HG03457 (cell line): ENCODE results near the gene SLC18A3.

Experiments
- ATAC-seq: cut with Tn5 transposase; IDR thresholded peaks from one replicate; pipeline ENCODE4 v1.9.1; 2021; ENCODE audit warnings: moderate number of reproducible peaks; ENCODE audit not compliant: unreplicated experiment

Gene SLC18A3

DNA sequence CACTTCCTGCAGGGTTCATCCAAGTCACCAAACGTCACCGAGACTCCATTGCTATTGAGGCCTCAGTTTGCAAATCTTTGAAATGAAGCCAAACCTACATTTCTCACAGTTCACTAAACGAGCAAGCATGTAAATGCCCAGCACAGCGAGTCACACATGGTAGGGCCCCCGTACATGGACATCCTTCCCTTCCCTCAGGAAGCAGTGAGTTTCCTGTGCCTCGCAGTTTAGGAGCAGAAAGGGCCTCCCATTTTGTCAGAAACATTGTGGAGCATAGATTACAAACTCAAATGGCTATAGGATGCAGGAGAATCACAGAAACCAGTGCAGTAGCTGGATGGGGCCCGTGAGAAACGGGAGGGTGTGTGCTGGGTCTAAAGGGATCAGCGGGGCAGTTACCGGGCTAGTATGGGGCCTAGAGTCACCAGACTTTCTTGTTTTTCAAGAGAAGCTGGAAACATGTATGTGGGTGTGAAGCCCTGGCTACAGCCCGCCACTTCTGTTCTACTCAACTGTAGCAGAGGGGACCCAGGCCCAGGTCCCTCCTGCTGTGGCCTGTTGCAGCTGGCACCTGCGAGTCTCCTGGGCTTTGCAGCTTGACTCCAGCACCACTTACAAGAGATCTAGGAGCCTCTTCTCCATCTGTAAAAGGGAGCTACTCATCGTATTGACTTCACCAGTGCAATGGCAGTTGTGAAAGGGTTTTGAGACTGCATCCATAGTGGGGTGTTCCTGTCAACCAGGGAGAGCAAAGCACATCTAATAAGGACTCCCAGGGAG lies 14.2 kb upstream of the SLC18A3 start:
- no peak for ATAC-seq

DNA sequence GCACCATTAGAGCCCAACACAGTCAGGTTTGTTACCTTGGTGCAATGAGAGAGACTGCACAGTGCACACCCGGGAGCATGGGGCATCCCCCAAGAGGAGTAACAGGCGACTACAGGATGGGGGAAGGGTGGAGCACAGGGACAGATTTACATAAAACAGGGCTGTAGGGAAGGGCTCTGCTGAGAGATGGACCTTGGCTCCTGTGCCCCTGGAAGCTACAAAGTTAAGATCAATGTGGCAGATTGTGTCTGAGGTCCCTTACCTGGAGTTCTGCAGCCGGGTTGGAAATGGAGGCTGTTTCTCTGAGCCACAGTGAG lies 13.7 kb upstream of the SLC18A3 start:
- ATAC-seq, result no peak

DNA sequence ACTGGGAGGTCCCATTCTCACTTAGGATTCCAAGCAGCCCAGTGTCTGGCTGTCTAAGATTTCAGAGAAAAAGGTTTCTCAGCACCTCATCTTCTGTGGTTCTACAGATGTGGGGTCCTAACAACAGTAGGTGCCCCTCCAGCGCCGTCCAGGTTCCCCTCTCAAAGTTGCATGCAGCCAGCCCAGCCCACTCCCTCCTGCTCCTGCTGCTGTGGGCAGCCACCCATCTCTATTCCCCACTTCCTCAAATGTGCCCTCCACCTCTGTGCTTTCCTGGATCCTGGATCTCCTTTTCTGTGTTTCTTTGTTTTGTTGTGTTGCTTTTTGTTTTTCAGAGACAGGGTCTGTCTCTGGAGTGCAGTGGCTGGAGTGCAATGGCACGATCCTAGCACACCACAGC lies 13.3 kb upstream of the SLC18A3 start:
- no peak for ATAC-seq

DNA sequence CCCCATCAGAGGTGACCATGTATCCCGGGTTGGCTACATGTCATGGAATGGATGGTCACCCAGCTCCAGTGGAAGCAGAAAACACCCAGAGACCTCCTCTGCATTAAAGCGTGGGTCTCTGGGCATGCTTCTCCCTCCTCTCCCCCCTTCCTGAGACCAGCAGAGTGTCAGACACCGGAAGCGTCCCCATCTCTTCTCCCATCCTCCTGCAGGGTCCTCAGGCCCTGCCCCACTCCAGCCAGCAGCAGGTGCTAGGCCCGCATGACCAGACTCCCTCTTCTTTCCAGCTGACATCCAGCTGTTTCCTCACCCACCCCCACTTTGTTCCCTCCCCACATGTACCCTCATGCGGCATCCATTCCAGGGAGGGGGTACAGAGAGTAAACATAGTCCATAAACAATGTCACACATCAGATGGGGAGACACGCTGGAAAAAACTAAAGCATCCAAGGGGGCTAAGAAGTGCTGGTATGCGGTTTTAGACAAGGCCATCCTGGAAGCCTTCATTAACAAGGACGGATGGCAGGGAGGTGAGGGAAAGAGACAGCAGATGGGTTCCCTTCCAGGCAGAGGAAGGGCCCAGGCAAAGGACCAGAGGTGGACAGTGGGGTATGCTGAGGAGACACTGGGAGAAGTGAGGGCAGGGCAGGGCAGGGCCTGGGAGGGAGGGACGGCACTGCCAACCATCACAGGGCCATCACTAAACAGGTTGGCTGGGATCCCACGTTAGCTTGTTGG lies 12.5 kb upstream of the SLC18A3 start:
- ATAC-seq, result no peak

DNA sequence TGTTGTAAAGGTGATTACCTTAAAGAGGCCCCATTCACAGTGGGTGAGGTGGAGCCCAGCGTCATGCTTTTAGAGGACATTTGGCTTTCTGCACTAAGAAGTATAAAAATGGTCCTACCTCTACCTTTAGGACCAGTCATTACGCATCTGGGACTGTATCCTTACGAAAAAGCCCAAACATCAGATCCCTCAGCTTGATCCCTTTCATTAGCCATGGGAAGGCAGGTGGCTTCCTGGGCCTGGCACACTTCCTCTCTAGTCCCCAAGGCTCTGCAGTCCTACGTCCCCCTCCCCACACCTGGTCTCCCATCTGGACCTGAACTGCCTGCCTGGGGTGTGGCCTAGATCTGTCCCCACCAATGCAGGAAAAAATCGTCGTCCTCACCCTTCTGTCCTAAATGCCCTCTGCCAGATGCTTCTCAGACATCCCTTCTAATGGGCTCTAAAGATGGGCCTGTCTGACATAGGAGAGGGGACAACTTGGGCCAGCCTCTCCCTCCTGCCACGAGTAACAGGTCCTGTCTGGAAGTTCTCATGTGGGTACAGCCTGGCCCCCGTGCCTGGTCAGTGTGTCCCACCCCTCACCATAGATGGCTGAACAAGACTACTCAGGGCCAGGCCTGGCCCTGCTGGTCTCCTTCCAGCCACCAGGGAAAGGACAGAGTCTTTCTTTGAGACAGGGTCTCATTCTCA lies 11.8 kb upstream of the SLC18A3 start:
- ATAC-seq, result no peak

DNA sequence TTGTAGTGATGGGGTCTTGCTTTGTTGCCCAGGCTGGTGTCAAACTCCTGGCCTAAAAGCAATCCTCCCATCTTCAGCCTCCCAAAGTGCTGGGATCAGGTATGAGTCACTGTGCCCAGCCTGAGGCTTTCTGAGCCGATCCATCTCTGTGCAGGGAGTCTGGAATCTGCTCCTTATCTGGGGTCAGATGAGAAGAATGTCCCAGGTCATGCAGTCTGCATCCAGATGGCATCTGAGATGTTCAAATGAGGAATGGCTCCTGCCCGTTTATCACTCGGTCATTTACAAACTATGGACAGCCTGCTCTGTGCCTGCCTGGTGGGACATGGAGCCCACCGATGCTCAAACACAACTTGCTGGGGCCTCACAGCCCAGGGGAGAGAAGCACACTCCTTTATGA lies 11.1 kb upstream of the SLC18A3 start:
- no peak for ATAC-seq

DNA sequence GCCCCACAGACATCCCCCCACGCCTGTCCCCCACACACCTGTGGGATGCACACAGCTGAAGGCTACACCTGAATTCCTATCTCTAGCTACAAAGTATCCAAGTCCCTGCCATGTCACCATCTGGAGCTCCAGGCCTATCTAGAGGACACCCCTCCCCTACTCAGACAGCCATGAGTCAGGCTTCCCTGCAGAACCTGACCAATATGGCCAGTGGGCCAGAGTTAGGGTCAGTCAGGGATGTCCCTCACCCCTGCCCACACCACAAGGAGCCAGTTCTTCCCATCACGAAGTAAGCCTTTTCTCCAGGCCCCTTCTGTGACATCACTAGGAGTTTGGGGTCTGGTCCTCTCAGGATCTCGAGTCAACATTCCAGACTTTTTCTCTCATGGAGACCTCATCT lies 10.6 kb upstream of the SLC18A3 start:
- ATAC-seq, result no peak

DNA sequence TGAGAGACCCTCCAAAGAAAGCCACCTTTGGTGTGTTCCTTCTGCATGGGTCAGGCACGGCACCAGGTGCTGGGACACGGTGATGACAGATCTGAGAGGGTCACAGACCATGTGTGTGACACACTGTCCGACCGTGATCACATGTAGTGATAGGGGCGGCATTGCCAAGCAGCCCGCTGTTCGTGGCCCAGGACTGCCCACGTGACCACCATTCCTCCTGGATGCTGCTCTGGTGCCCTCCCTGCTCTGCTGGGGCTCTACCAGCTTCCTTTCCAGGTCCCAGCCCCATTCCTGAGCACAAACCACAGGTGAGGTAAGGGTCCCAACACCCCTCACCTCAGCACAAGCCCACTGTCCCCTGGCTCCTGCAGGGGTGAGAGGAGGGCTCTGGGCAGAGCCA lies 10.1 kb upstream of the SLC18A3 start:
- no peak for ATAC-seq

DNA sequence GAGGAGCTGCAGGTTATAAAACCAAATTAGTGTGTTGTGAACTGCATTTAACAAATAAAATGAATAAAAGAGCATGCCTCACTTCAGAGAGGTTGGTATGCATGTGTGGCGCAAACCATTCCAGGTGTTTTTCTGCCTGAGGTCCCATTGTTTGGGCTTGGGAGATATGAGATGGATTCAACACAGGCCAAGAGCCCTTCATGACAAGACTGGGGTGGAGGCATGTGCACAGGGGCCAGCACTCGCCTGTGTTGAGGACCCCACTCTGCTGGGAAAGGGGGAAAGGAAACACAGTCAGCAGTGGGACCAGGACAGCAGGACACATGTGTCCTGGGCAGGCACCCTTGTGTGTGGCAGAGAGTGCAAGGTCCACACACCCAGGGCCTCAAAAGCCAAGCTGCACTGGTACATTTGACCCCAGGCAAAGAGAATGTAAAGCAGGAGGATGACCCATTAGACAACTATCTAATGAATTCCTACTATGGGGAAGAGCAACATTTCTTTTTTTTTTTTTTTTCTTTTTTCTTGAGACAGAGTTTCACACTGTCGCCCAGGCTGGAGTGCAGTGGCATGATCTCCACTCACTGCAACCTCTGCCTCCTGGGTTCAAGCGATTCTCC lies 9.2 kb upstream of the SLC18A3 start:
- ATAC-seq, result no peak

DNA sequence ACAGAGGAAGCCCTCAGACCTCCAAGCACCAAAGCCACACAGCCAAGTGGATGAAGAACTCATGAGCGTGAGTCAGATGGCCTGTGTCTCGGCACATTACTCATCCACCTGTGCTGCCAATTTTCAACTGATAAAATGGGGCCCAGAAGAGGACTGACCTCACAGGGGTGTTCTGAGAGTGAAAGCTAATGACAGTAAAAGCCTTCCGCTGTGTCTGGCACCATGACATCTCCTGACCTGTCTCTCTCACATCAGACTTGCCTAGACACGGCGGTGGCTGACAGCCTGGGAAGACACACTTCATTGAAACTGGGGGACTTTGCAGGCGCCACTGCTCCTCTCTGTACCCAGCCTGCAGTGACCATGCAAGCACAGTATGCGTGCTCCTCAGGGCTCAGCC lies 8.3 kb upstream of the SLC18A3 start:
- no peak for ATAC-seq

DNA sequence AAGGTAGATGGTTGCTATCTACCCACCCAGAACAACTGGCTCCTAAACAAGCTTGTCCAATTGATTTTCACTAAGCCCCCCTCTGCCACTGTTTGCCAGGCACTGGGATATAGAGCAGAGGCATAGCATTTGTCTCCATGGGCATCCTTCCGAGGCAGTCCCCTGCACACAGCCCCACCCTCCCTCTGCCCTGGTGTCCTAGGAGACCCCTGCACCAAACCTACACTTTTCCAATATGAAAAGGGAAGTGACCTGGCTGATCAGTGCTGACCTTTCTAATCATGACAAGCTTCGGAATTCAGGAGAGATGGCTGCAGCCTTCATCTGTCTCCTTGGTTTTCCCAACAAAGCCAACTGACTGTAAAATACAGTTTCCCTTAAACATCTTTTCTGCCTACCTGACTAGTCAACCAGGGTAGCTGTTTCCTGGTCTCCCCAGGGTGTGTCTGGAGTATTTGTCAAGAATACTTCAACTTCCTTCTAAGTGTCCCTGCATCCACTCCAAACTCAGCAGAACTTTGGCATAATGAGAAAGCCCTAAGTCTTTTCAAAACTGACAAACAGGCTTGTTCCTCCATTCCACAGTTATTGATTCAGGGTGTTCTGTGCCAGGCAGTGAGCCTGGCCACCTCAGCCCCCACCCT lies 7.6 kb upstream of the SLC18A3 start:
- ATAC-seq, result no peak

DNA sequence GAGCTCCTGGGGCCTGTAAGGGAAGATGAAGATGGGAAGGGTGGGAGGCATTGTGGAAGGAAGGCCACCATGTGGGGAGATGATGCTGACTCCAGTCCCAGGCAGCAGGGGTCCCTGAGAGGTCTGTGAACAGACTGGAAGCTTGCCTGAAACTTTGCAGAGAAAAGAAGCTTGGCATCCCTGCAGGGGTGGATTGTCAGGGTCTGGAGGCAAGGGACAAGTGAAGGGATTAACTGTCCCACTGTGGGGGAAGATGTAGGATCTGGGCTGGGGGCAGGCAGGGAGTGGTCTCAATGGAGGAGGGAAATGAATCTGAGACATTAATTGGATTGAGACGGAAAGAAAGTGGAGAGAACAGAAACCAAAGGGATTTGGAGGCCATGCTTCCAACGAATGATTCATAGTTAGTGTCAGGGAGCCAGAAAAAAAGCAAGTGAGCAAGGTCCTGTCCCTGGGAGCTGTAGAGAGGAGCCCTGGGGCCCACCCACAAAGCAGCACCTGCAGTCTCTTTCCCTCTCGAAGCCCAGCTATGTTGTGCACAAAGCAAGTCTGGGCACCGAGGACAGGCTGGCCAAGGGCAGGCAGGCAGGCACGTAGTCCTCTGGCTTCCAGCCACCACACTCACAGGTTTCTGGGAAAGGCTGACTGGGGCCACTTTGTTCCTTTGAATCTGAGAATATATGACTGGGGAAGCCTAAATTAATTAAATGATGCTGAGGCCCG lies 4.7 kb upstream of the SLC18A3 start:
- no peak for ATAC-seq

DNA sequence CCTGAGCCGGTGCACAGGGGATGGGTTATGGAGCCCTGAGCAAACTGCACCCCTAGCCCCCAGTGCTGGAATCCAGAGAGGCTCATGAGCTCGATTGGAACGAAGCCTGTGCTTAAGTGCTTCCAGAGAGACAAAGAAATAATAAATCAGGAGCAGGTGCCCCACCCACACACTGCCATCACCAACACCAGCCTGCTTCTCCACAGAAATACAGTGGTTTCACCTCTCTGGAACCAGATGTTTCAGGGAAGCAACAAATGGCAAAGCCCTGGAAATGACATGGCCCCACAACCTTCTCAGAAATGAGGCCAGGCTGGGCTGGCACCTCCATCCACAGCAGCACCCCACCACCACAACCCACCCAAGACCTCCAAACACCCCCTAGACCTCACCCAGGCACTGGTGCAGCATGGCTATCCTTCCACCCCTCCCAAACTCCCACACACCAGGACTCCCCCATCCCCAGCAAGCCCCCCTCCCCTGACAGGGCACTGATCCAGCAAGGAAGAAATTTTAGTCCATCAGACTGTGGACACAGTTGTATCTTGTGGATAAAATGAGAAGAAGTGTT lies 4.1 kb upstream of the SLC18A3 start:
- no peak for ATAC-seq

DNA sequence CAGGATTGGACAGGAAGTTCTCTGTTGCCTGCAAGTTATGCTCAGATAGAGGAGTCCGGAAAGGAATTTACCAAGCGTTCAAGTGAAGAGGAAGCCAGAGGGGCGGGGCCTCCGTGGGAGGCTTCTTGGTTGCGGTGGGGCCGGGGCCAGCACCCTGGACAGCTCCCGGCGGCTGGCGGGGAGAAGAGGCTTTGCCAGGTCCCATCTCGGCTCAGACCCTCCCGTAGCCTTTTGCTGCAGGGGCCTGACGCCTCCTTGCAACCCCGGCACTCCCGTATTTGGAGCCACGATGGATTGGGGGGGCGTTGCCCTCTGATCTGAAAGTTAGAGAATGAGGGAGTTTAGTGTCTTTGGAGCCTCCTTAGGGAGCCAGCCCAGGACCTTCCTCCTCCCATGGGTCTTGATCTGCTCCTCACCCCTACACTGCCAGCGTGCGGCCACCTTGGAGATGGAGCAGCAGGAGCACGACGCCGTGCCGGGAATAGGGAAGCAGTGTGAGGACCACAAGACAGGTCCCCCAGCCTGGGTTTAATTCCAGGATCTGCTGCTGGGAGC lies 3.1 kb upstream of the SLC18A3 start:
- ATAC-seq, result no peak

DNA sequence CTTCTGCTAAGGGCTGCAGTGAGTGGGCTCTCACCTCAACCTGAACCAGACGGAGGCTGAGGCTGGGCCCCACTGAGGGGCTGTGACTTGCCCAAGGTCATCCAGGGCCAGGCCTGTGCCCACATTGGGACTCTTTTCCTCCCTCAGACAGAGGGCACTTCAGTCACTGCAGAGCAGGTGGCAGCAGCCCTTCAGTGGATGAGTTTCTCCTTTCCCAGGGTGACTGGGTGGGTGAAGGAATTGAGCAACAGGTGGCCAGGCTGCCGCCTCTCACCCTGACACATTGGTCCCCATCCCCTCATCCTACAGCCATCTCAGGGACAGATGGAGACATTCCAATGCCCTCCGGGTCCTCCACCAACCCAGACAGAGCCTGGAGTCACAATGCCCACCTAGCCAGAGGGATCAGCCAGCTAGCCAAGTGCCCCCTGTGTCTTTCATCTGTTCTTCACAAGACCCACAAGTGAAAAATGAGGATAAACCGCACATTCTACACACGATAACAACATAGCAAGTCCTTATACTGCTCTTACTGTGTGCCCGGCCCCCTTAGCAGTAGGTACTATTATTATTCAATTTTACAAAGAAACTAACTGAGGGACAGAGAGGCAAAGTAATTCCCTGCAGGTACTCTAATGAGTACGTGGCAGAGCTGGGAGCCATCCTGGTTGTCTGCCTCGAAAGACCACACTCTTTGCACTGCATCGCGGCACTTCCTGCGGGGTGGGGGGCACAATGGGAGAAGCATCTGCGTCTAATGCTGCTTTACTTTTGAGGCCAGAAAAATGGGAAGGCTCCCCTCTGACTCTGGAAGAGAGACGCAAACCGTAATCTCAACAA lies 1.7 kb upstream of the SLC18A3 start:
- no peak for ATAC-seq

DNA sequence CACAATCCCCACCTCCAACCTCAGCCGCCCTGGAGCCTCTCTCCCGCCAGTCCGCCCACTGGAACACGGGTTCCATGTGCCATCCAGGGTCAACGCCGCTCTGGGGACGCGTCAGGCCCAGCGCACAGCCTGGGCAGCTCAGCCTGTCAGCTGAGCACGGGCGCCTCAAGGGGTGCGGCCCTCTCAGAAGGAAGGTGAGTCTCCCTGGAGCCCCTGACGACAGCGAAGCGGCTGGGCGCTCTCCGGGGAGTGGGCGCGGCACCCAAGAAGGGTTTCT lies 1.2 kb upstream of the SLC18A3 start:
- ATAC-seq, result no peak

DNA sequence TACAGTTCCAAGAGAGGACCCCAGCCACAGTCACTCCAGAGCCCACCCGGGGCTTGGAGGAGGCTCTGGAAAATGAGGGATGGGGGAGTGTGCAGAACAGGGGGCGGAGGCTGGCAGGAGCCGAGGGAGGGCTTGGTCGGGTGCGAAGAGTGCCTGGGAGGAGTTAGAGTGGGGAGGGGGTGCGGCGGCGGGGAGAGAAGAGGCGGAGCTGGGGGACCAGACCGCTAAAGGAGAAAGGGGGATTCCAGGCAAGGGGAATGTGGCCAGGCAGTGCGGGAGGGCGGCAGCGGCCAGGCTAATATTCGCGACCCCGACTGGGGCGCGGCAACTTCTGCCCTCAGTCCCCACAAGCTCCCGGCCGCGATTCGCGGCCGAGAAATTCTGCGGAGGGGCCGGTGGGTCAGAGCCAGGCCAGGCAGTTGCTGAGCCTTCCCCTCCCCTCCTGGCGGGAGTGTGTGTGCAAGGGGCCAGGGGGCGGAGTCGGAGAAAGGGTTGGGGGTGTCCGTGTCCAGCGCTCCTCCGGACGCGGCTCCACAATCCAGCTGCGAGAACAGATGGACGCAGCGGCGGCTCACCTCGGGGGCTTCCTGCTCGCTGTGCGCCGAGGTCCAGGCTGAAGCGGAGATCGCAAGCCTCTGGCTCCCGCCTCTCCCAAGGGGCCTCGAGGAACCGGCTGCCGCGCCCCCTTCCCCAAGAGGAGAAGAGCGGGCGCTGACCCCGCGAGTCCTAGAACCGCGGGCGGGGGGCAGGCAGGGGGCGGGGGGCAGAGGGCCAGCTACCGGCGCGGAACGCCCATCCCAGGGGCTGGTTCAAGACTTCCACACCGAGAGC lies 612 bp upstream of the SLC18A3 start:
- no peak for ATAC-seq

DNA sequence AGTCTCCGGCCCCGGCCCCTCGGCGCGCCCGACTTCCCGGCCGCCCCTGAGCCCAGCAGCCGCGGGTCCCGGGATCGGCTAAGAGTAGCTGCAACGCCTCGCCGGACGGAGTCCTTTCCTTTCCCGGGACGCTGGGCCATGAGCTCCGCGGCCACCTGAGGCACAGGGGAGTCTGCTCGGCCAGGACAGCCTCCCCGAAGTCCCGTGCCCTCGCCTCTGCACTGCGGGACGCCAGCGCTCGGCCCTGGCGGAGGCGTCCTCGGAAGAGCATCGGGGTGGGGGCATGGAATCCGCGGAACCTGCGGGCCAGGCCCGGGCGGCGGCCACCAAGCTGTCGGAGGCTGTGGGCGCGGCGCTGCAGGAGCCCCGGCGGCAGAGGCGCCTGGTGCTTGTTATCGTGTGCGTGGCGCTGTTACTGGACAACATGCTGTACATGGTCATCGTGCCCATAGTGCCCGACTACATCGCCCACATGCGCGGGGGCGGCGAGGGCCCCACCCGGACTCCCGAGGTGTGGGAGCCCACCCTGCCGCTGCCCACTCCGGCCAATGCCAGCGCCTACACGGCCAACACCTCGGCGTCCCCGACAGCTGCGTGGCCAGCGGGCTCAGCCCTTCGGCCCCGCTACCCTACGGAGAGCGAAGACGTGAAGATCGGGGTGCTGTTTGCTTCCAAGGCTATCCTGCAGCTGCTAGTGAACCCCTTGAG lies 502 bp downstream of the SLC18A3 start:
- ATAC-seq, result no peak
